OCI-LY3 (cell line): Measurements from ENCODE around the gene HLA-F.

Experiments used
- CTCF ChIP-seq: fragments of 200-600, 300-600 bp; sonication (generic); IDR thresholded peaks from 2 replicates; pipeline ENCODE4 v1.5.1; 2014; ENCODE audit warnings: antibody characterized with exemption, low read length, low read depth
- EZH2phosphoT487 ChIP-seq: fragments of 200-600 bp; shearing (Covaris generic); IDR thresholded peaks from 2 replicates; pipeline ENCODE4 v1.6.1; 2018; ENCODE audit warnings: antibody characterized with exemption, mixed run types, low read depth

DNA sequence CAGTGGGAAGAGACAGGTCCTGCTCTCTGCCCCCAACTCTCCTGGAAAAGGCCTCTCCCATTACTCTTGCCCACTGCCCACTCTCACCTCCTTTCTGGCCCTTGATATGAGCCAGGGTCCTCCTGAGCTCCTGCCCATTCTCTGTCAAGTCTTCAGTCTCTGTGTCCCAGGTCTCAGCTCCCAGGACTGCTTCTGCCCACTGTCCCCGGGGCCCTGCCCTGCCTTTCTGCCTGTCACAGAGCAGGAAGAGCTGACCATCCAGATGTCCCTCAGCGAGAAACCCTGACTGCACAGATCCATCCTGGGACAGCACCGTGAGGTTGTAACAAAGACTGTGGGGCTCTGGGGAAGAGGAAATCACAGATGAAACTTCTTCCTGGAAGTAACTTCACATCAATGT lies 22.2 kb downstream of the HLA-F start:
- TF ChIP-seq CTCF = no peak
- TF ChIP-seq EZH2phosphoT487 = no peak
